ENCODE results near the gene PSMB7. TPM values are rescaled to one million over a fixed set of nuclear protein-coding genes. Genes with fewer than 3 reads are reported as not detected.

PSMB7 gene
- polyA plus RNA-seq, 1 experiment: 396 TPM

GRCh38 chr9:124394596-124394995, 20.6 kb downstream of the PSMB7 start:
- ChIA-PET CTCF (interaction anchor here (1.0 to 12.5 kb wide), 3 partner anchors 16 to 268 kb away, joined by 4 to 119 read pairs (median 9); no protein-coding TSS in a partner anchor), POLR2A (interaction anchor here (0.6 kb wide), 1 partner anchor 41 kb away, joined by 3 read pairs; no protein-coding TSS in a partner anchor)
- Histone ChIP-seq H3K27ac (ENCODE audit: low read depth, low read length) (no peak overlapping the region), H3K9me3 (ENCODE audit: control insufficient read depth, insufficient read depth, low read length) (no peaks in the 10 kb centered on the region), H3K4me3 (ENCODE audit: low read depth, low read length) (no peak overlapping the region), H3K27me3 (ENCODE audit: control insufficient read depth, insufficient read depth, low read length) (no peaks in the 10 kb centered on the region)
- no peak for DNase-seq (ENCODE audit: low read depth, low spot score)
- peak; percentile 13; the same call in 1 of the 2 replicates for TF ChIP-seq CTCF (IDR thresholded peaks at IDR 0.05; ENCODE audit: low read depth, low read length)

DNA sequence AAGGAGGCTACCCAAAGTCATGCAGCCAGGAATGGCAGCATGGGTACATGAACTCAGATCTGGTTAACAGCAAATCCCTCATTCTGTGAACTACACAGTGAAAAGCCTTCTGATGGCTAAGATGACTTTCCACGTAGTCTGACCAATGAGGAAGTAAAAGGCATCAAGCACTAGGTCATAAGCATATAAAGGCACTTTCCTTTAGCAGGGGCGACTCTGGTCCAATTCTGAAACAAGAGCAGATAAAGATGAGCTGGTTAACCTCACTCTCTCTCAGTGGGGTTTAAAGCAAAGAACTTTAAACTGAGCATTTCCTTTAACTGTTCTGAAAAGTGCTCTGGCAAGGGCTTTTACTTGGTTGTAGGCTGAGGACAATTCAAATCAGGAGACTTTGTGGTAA, 21.1 kb downstream of the PSMB7 start:
- Histone ChIP-seq H3K4me3 (ENCODE audit: low read depth, low read length) (no peak overlapping the region), H3K27me3 (ENCODE audit: control insufficient read depth, insufficient read depth, low read length) (no peaks in the 10 kb centered on the region), H3K9me3 (ENCODE audit: control insufficient read depth, insufficient read depth, low read length) (no peaks in the 10 kb centered on the region), H3K27ac (ENCODE audit: low read depth, low read length) (peak overlapping the region; percentile 0)
- DNase-seq (ENCODE audit: low read depth, low spot score): no peak
- no peak for TF ChIP-seq CTCF (IDR thresholded peaks at IDR 0.05; ENCODE audit: low read depth, low read length)
- ChIA-PET POLR2A (interaction anchor here (0.6 kb wide), 1 partner anchor 42 kb away, joined by 3 read pairs; no protein-coding TSS in a partner anchor), CTCF (interaction anchor here (1.0 to 12.5 kb wide), 3 partner anchors 16 to 267 kb away, joined by 4 to 119 read pairs (median 9); no protein-coding TSS in a partner anchor)

GRCh38 chr9:124392871-124393460, 22.3 kb downstream of the PSMB7 start:
- CTCF ChIA-PET: interaction anchor here (0.7 to 12.5 kb wide), 10 partner anchors 8 to 622 kb away, joined by 3 to 119 read pairs (median 5); partner anchors contain the start of gene PSMB7
- Histone ChIP-seq H3K27me3 (ENCODE audit: control insufficient read depth, insufficient read depth, low read length) (no peaks in the 10 kb centered on the region), H3K9me3 (ENCODE audit: control insufficient read depth, insufficient read depth, low read length) (no peaks in the 10 kb centered on the region), H3K4me3 (ENCODE audit: low read depth, low read length) (no peak overlapping the region), H3K27ac (ENCODE audit: low read depth, low read length) (peak overlapping the region; percentile 43)
- TF ChIP-seq CTCF (IDR thresholded peaks at IDR 0.05; ENCODE audit: low read depth, low read length): peak; percentile 61
- POLR2A ChIA-PET: interaction anchor here (2.0 kb wide), 1 partner anchor 22 kb away, joined by 8 read pairs; no protein-coding TSS in a partner anchor
- peak; percentile 65 for DNase-seq (ENCODE audit: low read depth, low spot score)

DNA sequence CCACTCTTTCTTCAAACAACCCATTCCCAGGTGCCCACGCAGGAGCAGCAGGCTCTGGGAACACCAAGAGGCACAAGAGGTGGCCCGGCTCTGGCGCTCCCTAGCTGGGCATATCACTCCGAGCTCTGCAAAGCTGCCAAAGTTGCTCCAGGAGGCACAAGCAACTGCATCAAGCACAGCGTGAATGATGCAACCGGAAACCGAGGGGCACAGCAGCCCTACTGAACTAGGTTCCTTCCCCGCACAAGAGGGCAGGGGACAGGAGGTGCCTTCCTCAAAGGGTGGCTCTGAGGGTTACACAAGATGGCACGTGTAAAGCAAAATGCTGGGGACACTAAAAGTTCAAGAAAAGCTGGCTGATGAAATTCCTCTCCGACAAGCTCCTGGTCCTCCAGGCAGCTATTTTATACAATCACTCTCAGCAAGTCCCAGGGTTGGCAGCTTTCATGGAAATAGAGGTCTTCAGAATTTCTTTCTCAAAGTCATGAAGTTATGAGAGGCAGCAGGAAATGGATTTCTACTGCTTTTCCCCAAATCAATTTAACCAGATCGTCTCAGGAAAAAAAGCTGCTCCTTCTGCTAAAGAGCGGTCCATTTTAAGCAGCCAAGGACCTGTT, 22.9 kb downstream of the PSMB7 start:
- CTCF ChIA-PET: interaction anchor here (0.7 to 12.5 kb wide), 14 partner anchors 9 to 621 kb away, joined by 3 to 119 read pairs (median 4); partner anchors contain the start of gene PSMB7
- POLR2A ChIA-PET: interaction anchor here (0.8 to 2.0 kb wide), 2 partner anchors 22 to 42 kb away, joined by 3 to 8 read pairs; no protein-coding TSS in a partner anchor
- peak overlapping the region; percentile 43 for H3K27ac ChIP-seq (ENCODE audit: low read depth, low read length)
- DNase-seq (ENCODE audit: low read depth, low spot score): no peak
- no peak overlapping the region for H3K4me3 ChIP-seq (ENCODE audit: low read depth, low read length)
- H3K9me3 ChIP-seq (ENCODE audit: control insufficient read depth, insufficient read depth, low read length): no peaks in the 10 kb centered on the region
- no peaks in the 10 kb centered on the region for H3K27me3 ChIP-seq (ENCODE audit: control insufficient read depth, insufficient read depth, low read length)
- TF ChIP-seq CTCF (IDR thresholded peaks at IDR 0.05; ENCODE audit: low read depth, low read length): no peak

Data from AG04450 (cell line).